ENCODE results near the gene UCHL5. TPM values are rescaled to one million over a fixed set of nuclear protein-coding genes. Genes with fewer than 3 reads are reported as not detected.

Gene UCHL5, protein sequence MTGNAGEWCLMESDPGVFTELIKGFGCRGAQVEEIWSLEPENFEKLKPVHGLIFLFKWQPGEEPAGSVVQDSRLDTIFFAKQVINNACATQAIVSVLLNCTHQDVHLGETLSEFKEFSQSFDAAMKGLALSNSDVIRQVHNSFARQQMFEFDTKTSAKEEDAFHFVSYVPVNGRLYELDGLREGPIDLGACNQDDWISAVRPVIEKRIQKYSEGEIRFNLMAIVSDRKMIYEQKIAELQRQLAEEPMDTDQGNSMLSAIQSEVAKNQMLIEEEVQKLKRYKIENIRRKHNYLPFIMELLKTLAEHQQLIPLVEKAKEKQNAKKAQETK
- 45.6 and 50.8 TPM in 2 replicates for total RNA-seq
- polyA plus RNA-seq = 6.7 and 9.8 TPM in 2 replicates
- 15.0 and 18.0 TPM in 2 replicates for polyA plus RNA-seq (2011; cell fraction: cytosol; rRNA removed)
- polyA plus RNA-seq (2011; cell fraction: nucleus; rRNA removed) = 18.1 and 20.2 TPM in 2 replicates
- polyA plus RNA-seq (2012) = 28.5 and 45.7 TPM in 2 replicates
- polyA minus RNA-seq = 14.6 and 15.0 TPM in 2 replicates
- polyA minus RNA-seq (2011; cell fraction: cytosol; rRNA and poly(A)+ RNA removed) = 28.5 TPM
- polyA minus RNA-seq (2011; cell fraction: nucleus; rRNA and poly(A)+ RNA removed) = 29.5 and 31.8 TPM in 2 replicates
- percentile 90 among the genes with signal in this experiment for Bru-seq, nascent RNA
- percentile 82 among the genes with signal in this experiment for BruChase-seq, experiment 1, labeled RNA remaining after a 6-hour chase
- percentile 93 among the genes with signal in this experiment for BruChase-seq, experiment 2, labeled RNA remaining after a 2-hour chase
- long read RNA-seq, full-length matches to known transcripts = 89 of 144 reads
- long read RNA-seq, partial matches to known transcripts = 12 of 144 reads
- long read RNA-seq, other reads (novel, unspliced or antisense) = 43 of 144 reads

DNA sequence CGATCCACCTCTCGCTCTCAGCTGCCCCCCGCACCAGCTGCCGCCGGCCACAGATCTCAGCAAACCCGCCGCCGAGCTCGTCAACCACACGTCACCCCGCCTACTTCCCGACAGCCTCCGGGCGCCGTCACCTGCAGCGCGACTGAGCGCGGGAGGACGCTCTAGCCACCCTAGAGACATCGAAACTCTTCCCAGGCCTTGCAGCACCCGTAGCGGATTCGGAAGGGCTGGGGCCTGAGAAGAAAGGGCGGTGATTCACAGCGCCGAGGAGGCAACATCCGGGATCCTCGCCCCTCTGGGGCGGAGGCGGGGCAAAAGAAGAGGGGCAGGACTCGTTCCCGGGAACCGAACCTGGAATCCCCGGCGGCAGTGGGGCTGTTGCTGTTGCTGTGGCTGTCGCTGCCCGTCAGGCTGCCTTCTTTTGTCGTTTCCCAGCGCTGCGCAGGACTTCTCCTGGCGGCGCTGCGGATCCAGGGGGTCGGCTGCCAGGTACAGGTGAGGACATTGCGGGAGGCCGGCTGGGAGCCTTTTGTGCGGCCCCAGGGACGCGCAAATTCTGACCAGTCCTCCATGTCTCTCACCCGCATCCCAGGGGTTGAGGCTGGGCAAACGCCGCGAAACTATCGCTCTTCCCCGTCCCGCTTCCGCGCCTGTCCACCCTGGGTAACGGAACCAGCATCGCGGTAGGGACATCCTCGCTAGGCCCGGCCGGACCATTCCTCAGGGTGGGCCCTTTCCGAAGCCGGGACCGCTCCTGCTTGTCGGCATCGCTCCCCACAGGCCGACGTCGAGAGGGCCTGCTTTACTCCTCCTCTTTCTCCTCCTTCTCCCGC, at the start of gene UCHL5, which contains the start of gene RO60:
UCHL5 (minus strand) TSS at position 79 of the 833 bp plus-strand sequence. CDS start 100 bp downstream, outside the sequence.
RO60 (plus strand) TSS at position 331 of the 833 bp plus-strand sequence. CDS start 9,443 bp downstream, outside the sequence.
- Histone ChIP-seq H3K9ac (replicated peaks; ENCODE audit: extremely low read depth, insufficient read depth, low read length) (peak within 1 kb of the TSS; percentile 91), H3K4me1 (ENCODE audit: control insufficient read depth, extremely low read depth, insufficient read depth, low read length) (peaks cover 29% of the 10 kb centered on the region), H2AFZ (ENCODE audit: low read depth, low read length) (peak within 1 kb of the TSS; percentile 57), H3K4me2 (ENCODE audit: insufficient read depth, low read length) (peak within 1 kb of the TSS; percentile 99), H3K9me1 (replicated peaks; ENCODE audit: control insufficient read depth, extremely low read depth, insufficient read depth, low read length) (no peaks in the 10 kb centered on the region), H3K36me3 (ENCODE audit: control insufficient read depth in 2 of 2, extremely low read depth in 1 of 2, insufficient read depth in 2 of 2, low read length in 2 of 2) (no peaks in the 10 kb centered on the region), H3K4me3 (replicated peaks in 1 of 3; ENCODE audit: insufficient read depth in 1 of 3, low read depth in 1 of 3, low read length in 3 of 3) (peak within 1 kb of the TSS; percentile 49 to 86 (median 78)), H3K27ac (ENCODE audit: insufficient read depth, low read depth, low read length) (peak within 1 kb of the TSS; percentile 65), H4K20me1 (replicated peaks; ENCODE audit: control insufficient read depth, extremely low read depth, insufficient read depth, low read length) (peaks cover 2% of the 10 kb centered on the region), H3K79me2 (ENCODE audit: control insufficient read depth, insufficient read depth, low read length) (peaks cover 88% of the 10 kb centered on the region), H3K27me3 (ENCODE audit: control insufficient read depth in 2 of 2, insufficient read depth in 2 of 2, low read length in 2 of 2) (no peaks in the 10 kb centered on the region), H3K9me3 (replicated peaks; ENCODE audit: control insufficient read depth, insufficient read depth, low read length) (no peaks in the 10 kb centered on the region)
- dilution Hi-C loops (cut with MboI; ENCODE audit: extremely low pct_ligation_motif_present, low sequenced_read_pairs) = no loop called here
- FAIRE-seq (peak; percentile 85), DNase-seq (ENCODE audit: low read depth, low spot score) (peak; percentile 99)
- TF ChIP-seq GATA2 (IDR thresholded peaks at IDR 0.05; ENCODE audit: insufficient read depth, insufficient read length, low read depth, low read length) = no peak
- no peak for TF ChIP-seq EZH2 (IDR thresholded peaks at IDR 0.05; ENCODE audit: borderline replicate concordance, low read depth, low read length, severe bottlenecking)
- peak; percentile 95 for TF ChIP-seq POLR2AphosphoS5 (IDR thresholded peaks at IDR 0.05; ENCODE audit: insufficient read depth, low read depth, low read length)
- peak; percentile 41 for TF ChIP-seq JUN (IDR thresholded peaks at IDR 0.05; ENCODE audit: borderline replicate concordance, insufficient read depth, insufficient read length, low read depth)
- TF ChIP-seq, protein P1, sequence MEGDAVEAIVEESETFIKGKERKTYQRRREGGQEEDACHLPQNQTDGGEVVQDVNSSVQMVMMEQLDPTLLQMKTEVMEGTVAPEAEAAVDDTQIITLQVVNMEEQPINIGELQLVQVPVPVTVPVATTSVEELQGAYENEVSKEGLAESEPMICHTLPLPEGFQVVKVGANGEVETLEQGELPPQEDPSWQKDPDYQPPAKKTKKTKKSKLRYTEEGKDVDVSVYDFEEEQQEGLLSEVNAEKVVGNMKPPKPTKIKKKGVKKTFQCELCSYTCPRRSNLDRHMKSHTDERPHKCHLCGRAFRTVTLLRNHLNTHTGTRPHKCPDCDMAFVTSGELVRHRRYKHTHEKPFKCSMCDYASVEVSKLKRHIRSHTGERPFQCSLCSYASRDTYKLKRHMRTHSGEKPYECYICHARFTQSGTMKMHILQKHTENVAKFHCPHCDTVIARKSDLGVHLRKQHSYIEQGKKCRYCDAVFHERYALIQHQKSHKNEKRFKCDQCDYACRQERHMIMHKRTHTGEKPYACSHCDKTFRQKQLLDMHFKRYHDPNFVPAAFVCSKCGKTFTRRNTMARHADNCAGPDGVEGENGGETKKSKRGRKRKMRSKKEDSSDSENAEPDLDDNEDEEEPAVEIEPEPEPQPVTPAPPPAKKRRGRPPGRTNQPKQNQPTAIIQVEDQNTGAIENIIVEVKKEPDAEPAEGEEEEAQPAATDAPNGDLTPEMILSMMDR (IDR thresholded peaks at IDR 0.05; ENCODE audit: extremely low read depth in 1 of 2, insufficient read depth in 1 of 2, low read depth in 1 of 2, low read length in 2 of 2) = no peak
- TF ChIP-seq POLR2A (IDR thresholded peaks at IDR 0.05; ENCODE audit: low read depth, low read length) = peak; percentile 85
- peak; percentile 70 for TF ChIP-seq FOS (IDR thresholded peaks at IDR 0.05; ENCODE audit: borderline replicate concordance, insufficient read depth, low read length)
- TF ChIP-seq, protein P2, sequence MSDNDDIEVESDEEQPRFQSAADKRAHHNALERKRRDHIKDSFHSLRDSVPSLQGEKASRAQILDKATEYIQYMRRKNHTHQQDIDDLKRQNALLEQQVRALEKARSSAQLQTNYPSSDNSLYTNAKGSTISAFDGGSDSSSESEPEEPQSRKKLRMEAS (IDR thresholded peaks at IDR 0.05; ENCODE audit: insufficient read depth, insufficient read length) = peak; percentile 35
- peak; percentile 73 for TF ChIP-seq MYC (IDR thresholded peaks at IDR 0.05; ENCODE audit: low read depth, low read length)
- CTCF ChIA-PET = interaction anchor here (0.7 to 1.7 kb wide), 8 partner anchors 10 to 253 kb away, joined by 3 to 11 read pairs (median 7); partner anchors contain the start of genes CDC73 and GLRX2
- intact Hi-C loops (cut with micrococcal nuclease) = loop anchor here (1.0 kb wide), 3 partner anchors 46 to 251 kb away; partner anchors contain the start of genes CDC73 and GLRX2
- POLR2A ChIA-PET = interaction anchor here (0.8 to 2.0 kb wide), 3 partner anchors 22 to 252 kb away, joined by 4 to 7 read pairs (median 5); partner anchors contain the start of gene GLRX2
- BruUV-seq (replicated peaks) = TSS peak; percentile 45

All from endothelial cell of umbilical vein (primary cell).